ENCODE data around the gene BMPER.
"Not testable (repeated sequence)": the region's sequence is repeated elsewhere in the genome, so short reads cannot be mapped to it uniquely, and the experiment has no call there.

The BMPER gene

GRCh38 chr7:34153656-34154270, 248.4 kb downstream of the BMPER start:
- DNase-seq: no peak

- no peak for DNase-seq
These were observed 250.0 kb downstream of the BMPER start for GRCh38 chr7:34155220-34155908.

DNA sequence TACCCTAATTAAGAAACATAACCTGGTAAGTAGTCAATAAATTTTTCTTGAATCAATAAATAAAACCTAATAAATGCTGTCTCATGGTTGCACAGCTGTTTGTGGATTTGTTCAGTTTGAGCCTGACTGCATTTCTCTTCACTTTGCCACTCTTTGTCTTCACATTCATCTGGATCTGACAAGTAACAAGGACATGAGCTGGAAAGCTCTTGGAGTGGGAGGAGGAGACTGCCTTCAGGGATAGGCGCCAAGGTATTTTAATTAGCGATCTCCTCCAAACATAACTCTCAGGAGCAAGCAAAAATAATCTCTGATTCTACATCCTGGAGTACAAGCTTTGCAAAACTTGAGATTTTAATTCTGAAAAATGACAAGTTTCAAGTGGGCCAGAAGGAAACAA, 251.0 kb downstream of the BMPER start:
- DNase-seq: no peak

DNA sequence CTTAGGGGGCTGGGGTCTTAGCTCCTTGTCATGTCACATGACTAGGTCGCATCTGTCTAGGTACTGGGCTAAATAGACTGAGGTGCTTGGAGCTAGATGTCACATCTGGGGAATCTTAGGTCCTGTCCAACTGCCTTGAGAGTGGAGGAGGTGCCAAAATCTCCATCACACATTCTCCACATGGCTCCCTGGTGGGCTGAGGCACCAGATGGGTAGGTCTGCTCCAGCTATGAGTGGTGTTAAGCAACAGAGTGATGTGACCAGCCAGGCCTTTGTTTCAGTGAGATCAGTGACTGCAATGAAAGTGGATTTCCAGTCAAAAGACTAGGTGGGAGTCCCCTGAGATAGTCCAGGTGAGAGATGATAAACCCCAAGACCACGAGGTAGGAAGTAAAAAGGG, 251.8 kb downstream of the BMPER start:
- DNase-seq: no peak

DNA sequence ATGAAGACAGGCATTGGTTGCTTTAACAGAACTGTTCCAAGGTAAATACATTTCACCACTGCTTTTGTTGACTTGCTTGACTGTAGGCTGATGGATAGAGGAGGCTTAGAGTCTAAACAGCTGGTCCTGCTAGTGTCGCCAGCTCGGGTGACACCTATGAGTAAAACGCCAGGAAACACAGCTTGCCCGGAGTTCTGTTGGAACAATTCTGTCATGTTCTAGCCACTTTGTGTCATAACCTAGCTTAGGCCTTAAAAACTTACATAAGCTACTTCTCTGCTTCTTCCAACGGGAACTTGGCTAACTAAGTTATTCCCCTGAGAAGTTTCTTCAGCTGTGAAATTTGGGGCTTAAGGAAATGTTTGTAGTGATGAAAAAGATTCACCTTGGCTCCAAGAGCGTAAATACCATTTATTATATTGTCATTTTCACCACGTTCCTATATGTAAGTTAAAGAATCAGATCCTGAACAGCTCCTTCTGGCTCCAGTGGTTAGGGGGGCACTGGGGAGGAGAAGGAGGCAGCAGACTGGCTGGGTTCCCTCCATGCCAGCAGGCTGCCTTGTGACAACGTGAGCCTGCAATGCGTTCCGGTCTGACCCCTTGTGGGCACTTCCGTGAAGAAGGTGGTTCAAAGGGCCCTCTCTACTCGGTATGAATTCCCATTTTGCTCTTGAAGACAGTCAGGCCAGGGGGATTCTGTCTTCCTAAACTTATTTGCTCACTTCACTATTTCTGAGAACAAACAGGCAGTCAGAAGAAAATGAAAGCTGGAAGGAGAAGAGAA, 253.2 kb downstream of the BMPER start:
- DNase-seq: no peak

DNA sequence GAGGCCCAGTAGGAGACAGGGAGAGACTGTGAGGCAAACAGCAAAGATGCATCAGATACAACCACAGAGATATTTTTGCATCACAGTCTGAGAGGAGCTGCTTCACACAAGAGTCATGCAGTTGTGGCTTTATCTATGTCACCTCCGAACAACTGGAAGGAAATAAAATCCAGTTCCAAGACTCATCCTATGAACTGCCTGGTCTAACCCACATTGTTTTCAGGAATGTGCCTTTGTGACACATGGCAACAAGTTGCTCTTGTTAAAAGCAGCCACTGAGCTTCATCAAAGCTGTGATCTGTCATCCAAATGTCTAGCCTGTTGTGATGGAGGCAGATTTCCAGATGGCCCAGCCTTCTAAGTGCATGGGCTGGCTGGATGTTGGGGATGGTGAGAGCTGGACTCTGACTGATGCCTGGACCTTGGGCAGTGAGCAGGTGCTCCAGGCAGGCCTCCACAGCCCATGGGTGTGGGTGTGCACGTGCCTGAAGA, 255.0 kb downstream of the BMPER start:
- no peak for DNase-seq

DNA sequence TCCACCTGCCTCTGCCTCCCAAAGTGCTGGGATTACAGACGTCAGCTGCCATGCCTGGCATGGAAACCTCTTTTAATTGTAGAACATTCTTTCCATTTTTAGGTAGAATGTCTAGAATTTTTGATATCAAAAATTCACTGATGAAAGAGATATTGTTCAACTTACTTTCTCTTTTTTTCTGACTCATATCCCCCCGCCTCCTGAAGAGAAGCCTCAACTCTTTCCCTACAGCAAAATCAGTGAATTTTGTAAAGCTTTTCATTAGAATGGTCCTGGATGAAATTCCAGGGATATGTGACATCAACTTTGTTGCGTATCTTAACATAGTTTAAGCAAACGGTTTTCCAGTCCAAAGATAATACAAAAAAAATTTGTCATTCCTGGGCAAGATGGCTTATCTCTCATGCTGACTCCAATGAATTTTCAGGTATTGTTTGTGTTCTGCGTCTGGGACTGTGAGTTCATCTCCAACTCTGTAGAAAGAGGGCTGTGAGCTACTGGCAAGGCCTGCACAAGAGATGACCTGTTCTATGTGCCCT, 256.8 kb downstream of the BMPER start:
- DNase-seq: no peak

- no peak for DNase-seq
These were observed 257.3 kb downstream of the BMPER start for GRCh38 chr7:34162677-34163076.

DNA sequence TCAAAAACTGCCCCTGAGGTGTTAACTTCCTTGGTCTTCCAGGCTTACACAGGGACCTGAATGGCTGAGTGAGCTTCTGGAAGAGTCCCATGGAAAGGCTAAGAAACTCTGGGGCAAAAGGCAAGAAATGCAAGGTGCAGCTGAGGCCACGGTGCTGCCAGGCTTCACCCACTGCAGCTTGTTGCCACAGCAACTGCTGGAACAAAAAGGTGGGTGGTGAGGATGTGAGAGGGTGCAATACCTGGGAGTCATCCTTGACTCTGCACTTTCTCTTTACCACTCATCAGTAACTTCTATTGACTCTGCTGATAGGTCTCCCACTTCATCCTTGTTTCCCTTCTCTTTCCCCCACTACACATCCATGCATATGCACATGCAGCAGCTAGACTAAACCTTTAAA, 258.6 kb downstream of the BMPER start:
- DNase-seq: no peak

DNA sequence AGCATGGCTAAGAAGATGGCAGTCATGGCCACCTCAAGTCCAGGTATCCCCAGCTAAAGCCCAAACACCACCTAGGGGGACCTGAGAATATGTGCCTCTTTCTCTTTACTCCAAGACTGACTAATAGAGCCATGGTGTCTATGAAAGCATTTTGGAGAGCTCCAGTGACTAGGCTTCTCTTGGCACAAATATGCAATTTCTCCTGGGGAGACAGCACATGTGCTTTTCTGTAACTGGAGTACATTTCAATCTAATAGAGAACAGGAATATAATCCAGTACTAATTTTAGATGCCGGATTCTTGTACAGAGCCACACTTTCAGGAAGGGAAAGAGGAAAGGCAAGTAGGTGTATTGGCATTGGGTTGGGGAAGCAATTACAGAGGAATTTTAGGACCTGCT, 260.1 kb downstream of the BMPER start:
- DNase-seq: no peak

GRCh38 chr7:34165927-34166550, 260.7 kb downstream of the BMPER start:
- peak; percentile 13 for DNase-seq

DNA sequence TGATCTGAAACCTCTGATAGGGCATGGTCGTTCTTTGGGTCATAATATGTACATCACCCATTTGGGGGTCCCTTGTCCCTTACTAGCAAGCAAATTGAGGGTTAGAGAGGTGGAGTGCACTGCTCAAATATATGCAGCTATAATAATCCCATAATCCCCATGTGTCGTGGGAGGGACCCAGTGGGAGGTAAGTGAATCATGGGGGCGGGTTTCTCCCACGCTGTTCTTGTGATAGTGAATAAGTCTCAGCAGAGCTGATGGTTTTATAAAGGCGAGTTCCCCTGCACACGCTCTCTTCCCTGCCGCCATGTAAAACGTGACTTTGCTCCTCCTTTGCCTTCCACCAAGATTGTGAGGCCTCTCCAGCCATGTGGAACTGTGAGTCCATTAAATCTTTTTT, 262.7 kb downstream of the BMPER start:
- DNase-seq: no peak

DNA sequence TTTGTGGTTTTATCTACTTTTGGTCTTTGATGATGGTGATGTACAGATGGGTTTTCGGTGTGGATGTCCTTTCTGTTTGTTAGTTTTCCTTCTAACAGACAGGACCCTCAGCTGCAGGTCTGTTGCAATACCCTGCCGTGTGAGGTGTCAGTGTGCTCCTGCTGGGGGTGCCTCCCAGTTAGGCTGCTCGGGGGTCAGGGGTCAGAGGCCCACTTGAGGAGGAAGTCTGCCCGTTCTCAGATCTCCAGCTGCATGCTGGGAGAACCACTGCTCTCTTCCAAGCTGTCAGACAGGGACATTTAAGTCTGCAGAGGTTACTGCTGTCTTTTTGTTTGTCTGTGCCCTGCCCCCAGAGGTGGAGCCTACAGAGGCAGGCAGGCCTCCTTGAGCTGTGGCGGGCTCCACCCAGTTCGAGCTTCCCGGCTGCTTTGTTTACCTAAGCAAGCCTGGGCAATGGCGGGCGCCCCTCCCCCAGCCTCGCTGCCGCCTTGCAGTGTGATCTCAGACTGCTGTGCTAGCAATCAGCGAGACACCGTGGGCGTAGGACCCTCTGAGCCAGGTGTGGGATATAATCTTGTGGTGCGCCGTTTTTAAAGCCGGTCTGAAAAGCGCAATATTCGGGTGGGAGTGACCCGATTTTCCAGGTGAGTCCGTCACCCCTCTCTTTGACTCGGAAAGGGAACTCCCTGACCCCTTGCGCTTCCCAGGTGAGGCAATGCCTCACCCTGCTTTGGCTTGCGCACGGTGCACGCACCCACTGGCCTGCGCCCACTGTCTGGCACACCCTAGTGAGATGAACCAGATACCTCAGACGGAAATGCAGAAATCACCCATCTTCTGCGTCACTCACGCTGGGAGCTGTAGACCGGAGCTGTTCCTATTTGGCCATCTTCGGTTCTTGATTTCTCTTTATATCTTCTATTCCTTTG, 269.6 kb downstream of the BMPER start:
- not testable (repeated sequence) for DNase-seq

GRCh38 chr7:34175837-34176236, 270.5 kb downstream of the BMPER start:
- no peak for DNase-seq

- DNase-seq: no peak
These were observed 272.1 kb downstream of the BMPER start for GRCh38 chr7:34177476-34177875.

DNA sequence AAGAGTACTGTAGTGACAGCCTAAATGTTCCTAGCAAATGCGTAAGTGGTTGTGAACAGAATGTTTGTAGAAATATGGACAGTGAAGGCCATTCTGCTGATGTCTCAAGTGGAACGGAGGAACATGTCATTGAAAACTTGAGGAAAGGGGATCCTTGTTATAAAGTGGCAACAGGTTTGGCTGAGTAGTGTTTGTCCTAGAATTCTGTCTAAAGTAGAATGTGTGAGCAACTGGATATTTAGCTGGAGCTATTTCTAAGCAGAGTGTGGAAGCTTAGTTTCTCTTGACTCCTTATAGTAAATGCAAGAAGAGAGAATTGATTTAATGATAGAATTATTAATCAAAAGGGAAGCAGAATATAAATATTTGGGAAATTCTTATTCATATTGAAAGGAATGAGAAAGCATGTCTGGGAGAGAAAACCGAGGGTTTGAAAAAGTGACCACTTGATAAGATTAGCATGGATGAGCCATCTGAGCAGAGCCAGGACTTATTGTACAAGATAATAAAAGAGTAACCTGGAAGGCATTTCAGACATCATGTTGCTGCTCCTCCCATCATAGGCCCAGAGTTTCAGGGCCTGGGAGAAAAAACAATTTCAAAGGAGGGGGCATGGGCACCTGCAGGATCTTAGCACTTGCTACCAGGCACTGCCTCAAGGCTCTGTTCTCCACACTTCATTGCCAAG, 276.1 kb downstream of the BMPER start:
- DNase-seq: no peak

DNA sequence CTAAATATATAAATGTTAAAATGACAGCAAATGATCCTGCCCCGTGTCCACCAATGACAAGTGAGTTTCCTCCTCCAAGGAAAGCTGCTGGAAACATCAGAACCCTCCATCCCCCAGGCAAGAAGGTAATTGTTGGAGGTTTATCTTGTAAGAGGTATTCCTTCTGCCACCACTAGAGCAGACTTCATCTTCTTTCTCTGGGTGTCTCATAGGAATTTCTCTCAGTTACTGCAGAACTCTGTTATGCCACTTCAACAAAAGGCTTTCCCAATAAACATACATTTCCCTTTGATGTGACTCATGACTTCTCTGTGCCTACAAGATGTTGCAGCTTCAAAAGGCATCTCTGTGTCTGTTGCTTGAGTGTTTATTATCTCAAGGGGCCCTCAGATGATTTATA, 279.1 kb downstream of the BMPER start:
- no peak for DNase-seq

DNA sequence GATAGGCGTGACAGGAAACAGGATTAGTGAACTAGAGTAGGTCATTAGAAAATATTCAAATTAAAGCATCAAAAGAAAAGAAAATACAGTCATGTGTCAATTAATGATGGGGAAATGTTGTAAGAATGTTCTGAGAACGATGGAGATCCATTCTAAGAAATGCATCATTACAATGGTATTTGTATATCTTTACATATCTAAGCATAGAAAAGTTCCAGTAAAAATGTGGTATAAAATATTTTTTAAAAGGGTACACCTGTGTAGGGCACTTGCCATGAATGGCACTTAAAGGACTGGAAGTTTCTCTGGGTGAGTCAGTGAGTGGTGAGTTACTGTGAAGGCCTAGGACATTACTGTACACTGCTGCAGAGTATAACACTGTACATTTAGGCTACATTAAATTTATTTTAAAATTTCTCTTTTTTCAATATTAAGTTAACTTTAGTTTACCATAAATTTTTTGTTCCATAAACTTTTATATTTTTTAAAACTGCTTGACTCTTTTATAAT, 282.5 kb downstream of the BMPER start:
- no peak for DNase-seq

GRCh38 chr7:34189031-34189430, 283.7 kb downstream of the BMPER start:
- no peak for DNase-seq

DNA sequence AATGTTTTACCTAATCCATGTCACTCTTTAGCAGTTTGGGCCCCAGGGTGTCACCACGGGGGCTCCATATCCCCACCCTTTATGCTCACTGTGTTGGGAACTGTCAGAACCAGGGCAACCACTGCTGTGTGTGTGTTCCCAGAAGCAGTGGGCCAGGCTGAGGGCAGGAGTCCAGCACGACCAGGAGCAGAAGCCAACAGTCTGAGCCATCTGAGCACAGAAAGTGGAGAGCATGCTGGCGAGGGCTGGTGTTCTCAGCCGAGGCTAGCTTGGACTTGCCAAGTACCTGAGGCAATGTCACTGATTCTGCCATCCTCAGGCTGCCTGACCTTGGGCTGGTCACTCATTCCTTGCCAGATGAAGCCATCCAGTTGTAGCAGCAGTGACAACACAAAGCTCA, 285.0 kb downstream of the BMPER start:
- DNase-seq: no peak

GRCh38 chr7:34191162-34191561, 285.8 kb downstream of the BMPER start:
- no peak for DNase-seq

Data from Kasumi-1 (cell line).